Left lobe of liver (tissue), 2 donors: ENCODE results near the gene WWOX. TPM values are rescaled to one million over a fixed set of nuclear protein-coding genes. Genes with fewer than 3 reads are reported as not detected.

ENCODE experiments used
- ATAC-seq: fragments of 200-7000 bp; cut with Tn5 transposase; one replicate; pipeline ENCODE4 v1.9.1; 2020; ENCODE audit warnings: mild to moderate bottlenecking, moderate library complexity
- DNase-seq: peaks from one replicate; pipeline ENCODE4 v3.0.0-alpha.2; 2020; ENCODE audit warnings: low spot score
- total RNA-seq: library from RNA; stranded (reverse); gene quantifications from one replicate; pipeline ENCODE4 v1.2.1, GENCODE V29; 2021
- donor health status: DM: no; HTN: no; CAD: no; lungs with moderate emphysema.
- donor health status: DM: no; HTN: yes; CAD: no.

WWOX gene
- total RNA-seq, 1 donor from 2014 or later: 15.1 TPM

DNA sequence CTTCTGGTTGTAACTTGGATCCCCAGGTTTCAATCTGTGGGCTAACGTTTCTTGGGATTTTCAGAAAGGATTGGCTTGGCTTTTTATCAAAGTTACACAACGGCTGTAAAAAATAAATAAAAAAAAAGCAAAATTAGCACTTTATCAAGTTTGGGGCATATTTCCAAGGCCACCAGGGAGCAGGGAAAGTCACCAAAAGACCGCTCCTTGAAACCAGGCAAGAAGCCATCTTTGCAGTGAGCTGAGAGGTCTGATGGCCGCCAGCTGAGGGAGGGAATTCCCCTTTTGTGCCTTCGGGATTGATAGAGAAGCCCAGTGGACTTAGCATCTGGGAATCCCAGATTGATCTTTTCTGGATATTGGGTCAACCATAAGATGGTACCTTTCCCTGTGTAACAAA, 192.2 kb downstream of the WWOX start:
- ATAC-seq (no peak), DNase-seq (no peak)

DNA sequence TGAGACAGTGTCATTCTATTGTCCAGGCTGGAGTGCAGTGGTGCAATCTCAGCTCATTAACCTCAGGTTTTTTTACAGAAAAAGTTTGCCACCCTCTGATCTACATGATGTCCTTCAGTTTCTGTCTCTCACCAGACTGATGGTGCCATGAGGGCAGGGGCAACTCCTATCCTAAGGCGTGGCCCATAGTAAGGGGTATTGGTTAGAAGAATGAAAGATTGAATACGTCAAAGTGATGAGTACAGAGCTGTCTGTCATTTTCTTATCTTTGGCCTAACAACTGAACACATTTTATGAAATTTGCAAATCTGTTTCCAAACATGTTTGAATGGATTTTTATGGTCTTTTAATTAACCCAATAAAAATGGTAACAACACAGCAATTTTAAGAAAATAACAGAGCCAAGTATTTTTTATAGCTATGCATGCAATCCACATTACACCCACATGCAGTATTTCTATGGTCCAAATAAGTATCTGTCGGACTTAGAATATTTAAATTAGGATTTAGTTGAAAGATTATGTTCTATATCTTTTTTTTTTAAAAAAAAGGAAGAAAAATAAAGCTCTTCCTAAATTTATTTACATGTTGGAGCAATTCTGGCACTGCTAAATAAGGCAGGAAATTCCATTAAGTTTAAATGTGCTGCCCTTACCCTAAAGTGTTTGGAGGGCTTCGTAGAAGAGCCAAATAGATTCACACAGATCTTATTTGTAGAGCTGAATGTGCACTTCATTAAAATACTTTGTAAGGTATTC, 192.8 kb downstream of the WWOX start:
- ATAC-seq (no peak), DNase-seq (no peak)

DNA sequence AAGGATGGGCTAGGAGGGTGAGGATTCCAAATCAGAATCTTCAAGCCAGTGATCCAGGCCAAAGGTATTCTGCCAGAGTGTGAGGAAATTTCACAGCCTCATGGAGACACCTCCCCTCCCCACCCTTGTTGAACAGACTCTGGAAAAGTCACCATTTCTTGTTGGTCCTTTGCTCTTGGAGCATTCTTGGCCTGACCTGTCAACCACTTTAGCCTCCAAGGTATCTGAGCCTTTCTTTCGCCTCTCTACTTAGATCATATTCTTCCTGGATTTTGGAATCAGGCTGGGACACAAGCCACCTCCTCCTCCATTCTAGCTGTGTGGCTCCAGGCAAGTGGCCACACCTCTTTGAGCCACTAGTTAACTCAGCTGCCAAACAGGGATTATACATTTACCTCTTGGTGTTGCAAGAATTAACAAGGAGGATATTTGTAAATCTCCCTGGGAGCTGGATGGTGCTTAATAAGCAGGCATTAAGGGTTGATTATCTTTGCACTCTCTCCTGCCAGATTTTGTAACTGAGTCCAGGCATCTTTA, 193.5 kb downstream of the WWOX start:
- ATAC-seq (peak; percentile 90), DNase-seq (peak; percentile 76)

DNA sequence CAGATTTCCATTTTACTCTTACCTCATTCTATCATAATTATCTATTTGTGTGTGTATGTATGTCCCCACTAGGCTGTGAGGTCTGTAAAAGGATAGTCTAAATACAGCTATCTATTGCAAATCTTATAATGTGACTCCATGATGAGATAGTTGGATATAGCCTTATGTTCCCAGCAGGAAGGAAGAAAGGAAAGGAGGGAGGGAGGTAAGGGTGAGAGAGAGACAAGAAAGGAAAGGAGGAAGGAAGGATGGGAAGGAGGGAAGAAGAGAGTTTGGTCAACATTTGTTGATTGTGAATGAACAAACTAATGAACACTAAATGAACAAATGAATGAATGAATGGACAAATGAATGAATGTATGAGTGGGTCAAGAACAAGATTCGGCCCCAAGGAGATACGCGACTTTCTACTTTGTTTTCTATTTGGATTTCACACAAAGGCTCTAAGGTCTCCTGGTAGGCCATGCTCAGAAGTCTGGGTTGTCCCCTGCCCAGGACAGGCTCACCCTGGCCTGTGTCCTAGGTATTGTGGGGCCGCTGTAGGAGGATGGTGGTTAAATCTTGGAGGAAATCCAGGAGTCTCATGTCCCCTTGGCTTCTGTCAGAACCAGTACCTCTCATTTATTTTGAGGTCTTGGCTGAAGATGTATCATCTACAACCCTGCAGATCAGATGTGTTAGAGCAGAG, 195.2 kb downstream of the WWOX start:
- DNase-seq: no peak
- no peak for ATAC-seq

DNA sequence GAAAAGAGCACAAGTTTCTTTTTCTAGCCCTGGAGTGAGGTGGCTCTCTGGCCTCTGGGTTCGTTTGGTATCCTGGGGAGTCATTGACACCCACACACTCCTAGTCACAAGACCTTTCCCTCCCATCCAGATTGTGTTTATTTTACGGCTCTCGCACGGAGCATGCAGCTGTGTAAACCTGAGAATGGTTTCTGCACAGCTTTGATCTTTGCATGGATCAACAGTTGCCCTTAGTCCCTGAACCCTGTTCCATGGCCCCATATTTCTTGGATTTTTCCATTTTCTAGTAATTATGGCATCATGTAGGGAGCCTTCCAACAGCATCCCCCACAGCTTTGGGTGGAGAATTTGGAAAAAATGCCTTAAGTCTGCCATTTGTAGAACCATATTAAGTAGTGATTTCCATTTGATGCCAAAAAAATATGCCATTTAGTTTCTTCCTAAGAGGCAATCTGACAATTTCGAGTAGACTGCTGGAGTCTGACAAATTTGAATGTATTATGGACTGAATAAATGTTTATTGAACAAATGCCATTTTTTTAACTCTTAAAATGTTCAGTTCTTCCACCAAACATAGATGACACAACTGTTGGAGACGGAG, 197.7 kb downstream of the WWOX start:
- no peak for DNase-seq
- ATAC-seq: peak; percentile 45

DNA sequence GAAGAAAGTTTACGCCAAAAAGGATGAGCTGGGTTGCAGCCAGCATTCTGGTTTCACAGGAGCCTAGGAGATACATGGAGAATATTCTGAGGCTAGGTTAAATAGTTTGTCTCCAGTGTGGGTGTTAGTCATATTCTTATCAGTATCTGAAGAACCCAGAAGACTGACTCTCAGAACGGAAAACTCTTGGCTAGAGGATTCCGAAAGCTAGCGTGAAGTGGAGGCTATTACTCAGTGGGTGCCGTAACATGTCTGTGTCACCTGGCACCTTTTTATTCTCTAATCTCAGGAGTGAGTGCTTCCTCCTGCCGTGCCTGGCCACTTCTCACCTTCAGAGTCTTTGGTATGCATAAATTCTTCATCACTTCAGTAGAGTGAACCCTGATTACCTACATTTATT, 199.5 kb downstream of the WWOX start:
- ATAC-seq (no peak), DNase-seq (no peak)

DNA sequence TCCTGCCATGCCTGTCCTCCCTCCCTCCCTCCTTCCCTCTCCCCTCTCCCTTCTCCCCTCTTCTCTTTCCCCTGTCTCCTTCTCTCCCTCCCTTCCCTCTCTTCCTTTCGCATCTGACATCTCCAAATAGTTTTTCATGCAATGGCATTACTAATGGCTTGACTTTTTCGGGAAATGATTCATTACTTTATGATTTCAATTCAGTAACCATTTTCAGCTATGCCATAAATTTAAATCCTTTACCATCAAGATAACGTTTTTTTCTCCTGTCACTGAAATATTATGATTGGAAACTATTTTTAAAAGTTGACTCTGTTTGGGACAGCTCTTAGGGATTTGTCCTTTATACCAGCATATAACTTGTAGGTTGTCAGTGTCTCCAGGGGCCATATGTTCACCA, 201.0 kb downstream of the WWOX start:
- DNase-seq: no peak
- ATAC-seq: no peak

DNA sequence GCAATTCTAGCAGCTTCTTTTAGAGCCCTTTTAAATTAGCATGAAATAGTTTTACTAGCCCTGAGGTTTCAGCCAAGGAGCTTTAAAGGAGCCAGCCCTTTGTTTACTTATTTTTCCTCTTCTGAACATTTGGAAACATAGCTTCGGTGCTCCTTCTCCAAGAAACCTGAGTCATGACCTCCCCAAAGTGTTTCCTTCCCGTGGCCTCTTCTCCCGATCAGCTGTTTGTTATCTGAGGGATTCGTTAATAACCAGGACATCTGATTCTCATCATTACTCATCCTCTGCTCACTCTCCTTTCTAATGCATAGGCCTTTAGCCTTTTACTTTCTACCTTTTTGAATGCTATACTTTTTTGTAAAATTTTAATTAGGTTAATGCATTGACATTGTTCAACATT, 204.5 kb downstream of the WWOX start:
- DNase-seq (no peak), ATAC-seq (no peak)

DNA sequence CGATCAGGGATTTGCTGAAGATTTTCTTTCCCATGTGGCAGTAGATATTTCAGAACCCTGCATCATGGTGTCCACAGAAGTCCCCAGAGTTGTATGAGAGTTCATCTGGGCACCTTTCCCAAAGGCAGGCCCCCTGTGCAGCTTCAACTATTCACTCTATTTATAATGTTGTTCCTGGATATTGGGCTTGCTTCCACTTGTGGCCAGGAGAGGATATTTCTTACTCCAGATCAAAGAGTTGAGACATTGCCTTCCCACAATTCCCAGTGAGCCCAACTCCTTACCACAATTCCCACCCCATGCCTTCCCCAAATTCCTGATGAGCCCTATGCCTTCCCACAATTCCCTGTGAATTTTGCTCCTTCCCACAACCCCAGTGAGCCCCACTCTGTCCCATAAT, 206.9 kb downstream of the WWOX start:
- no peak for DNase-seq
- no peak for ATAC-seq

DNA sequence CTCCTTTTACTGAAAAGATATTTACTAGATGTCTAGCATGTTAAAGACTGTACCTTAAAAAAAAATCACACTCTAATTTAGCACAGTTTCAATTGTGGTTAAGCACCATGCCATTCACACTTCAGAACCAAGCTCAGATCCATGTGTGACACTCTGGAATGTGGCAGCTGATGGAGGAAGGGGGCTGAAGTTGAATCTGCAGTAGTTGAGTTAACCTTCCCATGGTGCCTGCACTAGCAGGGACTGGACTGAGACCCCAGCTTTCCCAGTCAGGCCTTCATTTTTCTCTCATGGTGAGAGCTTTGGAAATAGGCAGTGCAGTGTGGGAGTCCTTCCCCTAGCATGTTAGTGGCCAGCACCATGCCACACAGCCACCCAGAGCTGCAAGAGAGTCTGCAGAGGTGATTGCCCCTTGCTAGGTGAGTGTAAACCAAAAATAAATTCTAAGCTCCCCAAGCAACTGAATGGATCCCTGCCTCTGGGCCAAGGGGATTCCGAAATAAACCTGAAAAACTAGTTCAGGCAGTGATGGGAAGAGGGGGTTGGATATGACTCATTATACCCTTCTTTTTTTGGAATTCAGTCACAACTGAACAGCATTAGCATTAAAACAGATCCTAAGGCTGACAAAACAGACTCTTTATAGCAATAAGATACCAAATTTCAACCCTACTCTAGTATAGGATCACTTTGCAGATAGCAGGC, 208.5 kb downstream of the WWOX start:
- ATAC-seq (no peak), DNase-seq (no peak)

DNA sequence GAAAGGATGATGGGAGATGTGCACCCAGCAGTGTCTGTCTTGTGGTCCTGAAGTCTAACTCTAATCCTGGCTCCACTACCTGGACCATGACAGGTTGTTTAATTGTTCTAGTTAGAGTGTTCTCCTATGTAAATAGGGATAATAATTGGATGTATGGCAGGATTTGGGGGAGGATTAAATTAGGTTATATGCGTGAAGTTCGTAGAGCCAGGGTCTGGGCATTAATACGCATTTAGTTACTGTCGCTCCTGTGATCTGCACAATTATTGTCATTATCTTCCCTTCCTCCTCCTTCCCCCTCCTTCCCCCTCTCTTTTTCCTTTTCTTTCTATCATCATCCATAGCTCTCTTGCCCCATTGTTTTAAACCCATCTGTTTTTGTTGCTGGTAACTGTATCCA, 210.3 kb downstream of the WWOX start:
- ATAC-seq (no peak), DNase-seq (no peak)

DNA sequence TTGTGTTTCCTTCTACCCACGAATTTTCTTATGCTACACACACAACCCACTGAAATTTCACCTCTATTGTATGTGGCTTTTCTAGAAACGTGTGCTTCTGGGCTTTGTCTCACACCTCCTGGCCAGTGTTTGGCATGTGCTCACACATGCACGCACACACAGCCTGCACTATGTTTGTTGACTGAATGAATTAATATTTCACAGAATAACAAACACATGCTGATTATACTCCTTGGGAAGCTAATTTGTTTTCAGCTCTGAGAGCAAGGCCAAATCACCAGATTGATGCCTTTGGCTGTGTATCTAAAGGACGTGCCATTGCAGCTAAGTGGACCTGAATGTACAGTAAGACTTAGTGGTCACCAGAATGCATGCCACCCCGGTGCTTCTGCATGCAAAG, 210.7 kb downstream of the WWOX start:
- DNase-seq (peak; percentile 51), ATAC-seq (peak; percentile 91)

DNA sequence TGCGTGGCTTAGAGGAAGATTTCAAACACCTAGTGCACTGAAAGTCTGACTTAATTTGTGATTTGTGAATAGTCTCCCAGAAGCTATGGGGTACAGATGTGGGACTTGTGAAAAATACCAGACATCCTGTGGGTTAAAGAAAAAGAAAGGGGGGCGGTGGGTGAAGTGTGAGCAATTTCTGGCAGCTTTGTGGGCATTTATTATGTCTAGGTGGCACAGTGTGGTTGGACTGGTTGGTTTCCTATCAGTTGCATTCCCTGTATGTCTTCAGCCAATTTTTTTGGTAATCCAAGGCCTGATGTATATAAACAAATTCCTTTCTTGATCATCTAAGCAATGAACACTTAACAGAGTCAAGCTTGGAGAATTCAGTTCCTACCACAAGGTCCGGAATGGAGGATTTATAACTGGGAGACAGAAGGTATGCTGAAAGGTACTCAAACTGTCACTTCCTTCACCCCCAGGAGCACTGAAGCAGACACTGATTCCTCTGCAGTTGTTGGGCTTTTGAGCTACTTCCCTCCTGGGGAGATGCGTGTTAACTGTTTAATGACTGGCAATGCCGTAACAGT, 211.6 kb downstream of the WWOX start:
- DNase-seq: no peak
- no peak for ATAC-seq

DNA sequence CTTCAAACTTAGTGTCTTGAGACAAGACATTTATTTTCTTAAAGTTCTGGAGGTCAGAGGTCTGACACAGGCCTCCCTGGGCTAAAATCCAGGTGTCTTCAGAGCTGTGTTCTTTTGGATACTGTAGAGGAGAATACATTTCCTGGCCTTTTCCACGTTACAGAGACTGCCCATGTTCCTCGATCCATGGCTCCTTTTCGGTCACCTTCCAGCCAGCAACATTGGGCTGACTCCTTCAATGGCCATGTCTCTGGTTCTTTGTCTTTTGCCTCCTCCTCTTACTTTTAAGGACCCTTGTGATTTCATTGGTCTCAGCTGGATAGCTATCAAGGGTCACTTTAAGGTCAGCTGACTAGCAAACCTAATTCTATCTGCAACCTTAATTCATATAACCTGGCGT, 212.4 kb downstream of the WWOX start:
- DNase-seq: no peak
- ATAC-seq: no peak

DNA sequence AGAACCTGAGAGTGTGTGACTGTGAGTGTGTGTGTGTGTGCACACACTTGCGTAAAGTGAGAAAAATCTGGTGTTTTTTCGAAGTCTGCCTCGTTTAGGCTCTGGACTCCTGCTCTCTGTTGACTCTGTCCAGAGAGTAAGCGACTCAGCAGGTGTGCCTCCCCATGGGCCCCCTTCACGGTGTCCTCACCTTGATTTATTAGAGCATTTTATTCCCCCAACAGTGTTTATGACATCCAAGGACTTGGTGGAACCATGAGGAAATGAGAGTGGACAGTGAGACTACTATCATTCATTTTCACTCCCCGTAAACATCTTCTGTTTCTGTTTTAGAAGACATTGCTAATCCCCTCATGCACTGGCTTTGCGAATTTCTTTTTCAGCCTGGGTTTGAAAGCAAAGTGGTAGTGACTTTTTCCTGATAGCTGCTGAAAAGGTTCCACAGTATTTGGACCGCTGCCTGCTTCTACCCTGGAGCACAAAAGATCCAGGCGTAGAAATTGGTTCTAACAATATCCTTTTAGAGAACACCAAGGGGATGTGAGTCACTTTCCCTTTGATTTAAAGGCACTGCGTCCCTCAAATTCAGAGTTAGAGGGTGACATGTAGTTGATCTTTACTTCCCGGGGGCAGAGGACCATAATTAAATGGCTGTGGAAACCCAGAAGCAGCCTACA, 218.2 kb downstream of the WWOX start:
- DNase-seq (no peak), ATAC-seq (no peak)

DNA sequence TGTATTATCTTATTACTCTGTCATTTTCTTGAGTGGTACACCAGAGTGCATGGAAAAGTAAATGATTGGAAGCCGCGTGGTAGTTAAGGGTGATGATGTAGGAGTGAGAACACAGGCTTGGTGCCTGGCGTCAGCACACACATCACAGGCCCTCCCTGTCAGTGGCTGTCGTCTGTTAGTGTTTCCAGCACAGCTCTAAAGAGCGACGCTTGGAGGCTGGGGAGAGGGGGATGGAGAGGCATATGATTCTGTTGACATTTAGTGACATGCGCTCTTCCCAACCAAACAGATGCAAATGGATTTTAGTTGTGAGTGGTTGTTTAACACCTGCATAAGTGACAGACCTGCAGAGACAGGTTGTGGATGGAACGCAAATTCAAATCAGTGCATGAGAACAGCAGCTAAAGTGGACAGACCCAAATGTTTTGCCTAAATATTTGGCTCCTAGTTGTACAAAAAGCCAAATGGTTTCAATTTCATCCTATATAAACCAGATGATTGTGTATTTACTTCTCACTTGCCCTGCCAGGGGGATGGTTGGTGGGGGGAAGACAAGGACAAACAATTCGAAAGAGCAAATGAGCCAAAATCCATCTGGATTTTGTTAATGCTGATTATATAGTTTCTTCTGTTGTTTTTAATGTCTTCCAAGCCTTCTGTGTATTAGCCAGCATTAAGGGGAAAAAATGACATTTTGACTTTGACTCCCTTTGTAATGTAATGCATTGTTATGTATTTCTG, 222.3 kb downstream of the WWOX start:
- DNase-seq: no peak
- ATAC-seq: no peak

DNA sequence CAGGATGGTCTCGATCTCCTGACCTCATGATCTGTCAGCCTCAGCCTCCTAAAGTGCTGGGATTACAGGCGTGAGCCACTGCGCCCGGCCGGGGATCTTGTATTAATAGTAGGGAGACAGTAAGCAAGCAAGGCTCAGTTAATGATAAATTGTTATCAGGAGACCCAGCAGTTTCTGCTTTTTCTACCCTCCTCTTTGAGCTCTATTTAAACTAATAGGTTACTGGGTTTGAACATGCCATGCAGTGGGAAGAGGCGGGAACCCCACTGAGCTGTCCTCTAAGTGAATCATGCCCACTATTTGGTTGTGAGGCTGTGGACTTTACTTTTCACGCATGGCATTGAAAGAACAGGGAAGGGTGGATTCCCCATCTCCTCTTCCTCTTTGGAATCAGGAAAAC, 223.9 kb downstream of the WWOX start:
- ATAC-seq (no peak), DNase-seq (no peak)

DNA sequence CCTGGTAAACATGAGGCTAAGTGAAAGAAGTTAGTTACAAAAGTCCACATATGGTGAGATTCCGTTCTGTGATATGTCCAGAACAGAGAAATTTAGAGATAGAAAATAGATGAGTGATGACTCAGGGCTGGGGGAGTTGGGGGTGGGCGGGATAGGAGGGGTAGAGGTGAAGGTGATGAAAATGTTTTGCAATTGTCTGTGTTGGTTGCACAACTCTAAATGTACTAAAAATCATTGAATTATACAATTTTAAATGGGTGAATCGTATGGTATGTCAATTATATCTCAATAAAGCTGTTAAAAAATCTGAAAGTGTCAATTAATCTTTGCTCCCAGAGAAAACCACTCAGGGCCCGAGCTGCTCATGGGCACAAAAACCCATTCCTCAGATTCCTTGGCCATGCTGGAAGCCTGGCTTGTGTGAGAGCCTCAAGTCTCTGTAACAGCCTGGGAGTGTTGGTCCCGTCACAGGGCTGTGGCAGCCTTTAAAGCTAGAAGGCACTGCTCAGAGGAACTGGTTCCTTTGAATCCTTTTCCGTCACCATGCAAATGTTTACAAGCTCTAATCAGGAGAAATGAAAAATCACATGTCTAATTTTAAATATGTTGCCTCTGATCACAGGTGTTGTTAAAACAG, 225.3 kb downstream of the WWOX start:
- no peak for ATAC-seq
- no peak for DNase-seq
